PC-3 (cell line): ENCODE measurements around the gene SPC24. TPM values are rescaled to one million over a fixed set of nuclear protein-coding genes. Genes with fewer than 3 reads are reported as not detected.

Experiments
- ATAC-seq: fragments of 200-7000 bp; cut with Tn5 transposase; 2 replicates; pipeline ENCODE4 v1.9.1; 2020; ENCODE audit warnings: mild to moderate bottlenecking, moderate library complexity
- BruUV-seq: library from RNA; stranded (reverse); fragments of 400-500 nt; replicated peaks from 2 replicates; lab custom pipeline; 2021; lab: Mats Ljungman, UMichigan
- CTCF ChIA-PET: fragments of 300-600 bp; sonication (Branson Sonifier 250); formaldehyde crosslinking; loops from one replicate; lab custom pipeline; 2022; ENCODE audit warnings: antibody characterized with exemption; lab: Charles Lee
- POLR2A ChIA-PET: fragments of 300-600 bp; sonication (Branson Sonifier 250); formaldehyde crosslinking; loops from one replicate; lab custom pipeline; 2022; ENCODE audit warnings: antibody characterized with exemption; ENCODE audit not compliant: unreplicated experiment; lab: Charles Lee
- DNase-seq: peaks from one replicate; pipeline ENCODE4 v3.0.0-alpha.2; 2015
- H2AFZ ChIP-seq: fragments of 300-600 bp; sonication (generic); 2 replicates; pipeline ENCODE4 v1.6.0; 2016; ENCODE audit warnings: antibody characterized with exemption, low read length
- H3F3A ChIP-seq: fragments of 300-600 bp; sonication (generic); one replicate; pipeline ENCODE4 v1.6.0; 2017; ENCODE audit warnings: antibody characterized with exemption, low read length, control low read depth, mild to moderate bottlenecking; ENCODE audit not compliant: unreplicated experiment
- H3K27ac ChIP-seq: fragments of 300-600 bp; sonication (generic); 2 replicates; pipeline ENCODE4 v1.5.1; 2016; ENCODE audit warnings: mild to moderate bottlenecking, low read length
- H3K27me3 ChIP-seq: fragments of 300-600 bp; sonication (generic); 2 replicates; pipeline ENCODE4 v1.6.1; 2016; ENCODE audit warnings: low read length, mixed read lengths
- H3K36me3 ChIP-seq: fragments of 300-600 bp; sonication (generic); 2 replicates; pipeline ENCODE4 v1.6.1; 2016; ENCODE audit warnings: low read depth, mixed run types, low read length, mixed read lengths
- H3K4me1 ChIP-seq: fragments of 300-600 bp; sonication (generic); 2 replicates; pipeline ENCODE4 v1.5.1; 2016; ENCODE audit warnings: low read length; ENCODE audit not compliant: insufficient read depth
- H3K4me2 ChIP-seq: fragments of 300-600 bp; sonication (generic); 2 replicates; pipeline ENCODE4 v1.6.0; 2016; ENCODE audit warnings: low read length
- H3K4me3 ChIP-seq: fragments of 300-600 bp; sonication (generic); 2 replicates; pipeline ENCODE4 v1.5.1; 2016; ENCODE audit warnings: mild to moderate bottlenecking, low read length, mixed read lengths
- H3K79me2 ChIP-seq: fragments of 300-600 bp; sonication (generic); 2 replicates; pipeline ENCODE4 v1.6.1; 2017; ENCODE audit warnings: low read length, mixed read lengths
- H3K9ac ChIP-seq: fragments of 300-600 bp; sonication (generic); 2 replicates; pipeline ENCODE4 v1.6.0; 2016; ENCODE audit warnings: mild to moderate bottlenecking, low read length
- H3K9me2 ChIP-seq: fragments of 300-600 bp; sonication (generic); replicated peaks from 2 replicates; pipeline ENCODE4 v1.6.1; 2016; ENCODE audit warnings: mixed run types, low read length, mixed read lengths
- H3K9me3 ChIP-seq: fragments of 300-600 bp; sonication (generic); 2 replicates; pipeline ENCODE4 v1.6.1; 2016; ENCODE audit warnings: low read length, mixed read lengths
- H4K20me1 ChIP-seq: fragments of 300-600 bp; sonication (generic); 2 replicates; pipeline ENCODE4 v1.6.1; 2016; ENCODE audit warnings: low read length, mixed read lengths
- CTCF ChIP-seq: fragments of 300-600 bp; sonication (generic); conservative IDR thresholded peaks from 2 replicates; pipeline ENCODE4 v1.5.1; 2017; ENCODE audit warnings: antibody characterized with exemption, low read depth, mild to moderate bottlenecking, low read length
- EZH2 ChIP-seq: fragments of 300-600 bp; sonication (generic); IDR thresholded peaks from one replicate; pipeline ENCODE4 v1.6.1; 2017; ENCODE audit warnings: antibody characterized with exemption, mild to moderate bottlenecking, low read length; ENCODE audit not compliant: unreplicated experiment
- EZH2phosphoT487 ChIP-seq: fragments of 300-600 bp; sonication (generic); IDR thresholded peaks from 2 replicates; pipeline ENCODE4 v1.6.1; 2018; ENCODE audit warnings: mild to moderate bottlenecking, antibody characterized with exemption, low read length, borderline replicate concordance
- intact Hi-C: fragments of 100-400 bp; cut with micrococcal nuclease; formaldehyde crosslinking; loops from 2 replicates; pipeline ENCODE4 v1.9.0; 2023
- total RNA-seq: library from RNA; depleted of rRNA; stranded (reverse); fragments of >200 nt; gene quantifications from 2 replicates; pipeline ENCODE4 v1.2.3, GENCODE V29; 2014

SPC24 gene
- total RNA-seq, 1 experiment from 2014 or later, result 142 TPM

- peak; percentile 89 for DNase-seq
- Histone ChIP-seq H2AFZ (no peak overlapping the region), H3K4me1 (peaks cover 53% of the 10 kb centered on the region), H3K9me3 (no peaks in the 10 kb centered on the region), H3K9me2 (no peaks in the 10 kb centered on the region), H3K36me3 (no peaks in the 10 kb centered on the region), H3K79me2 (no peaks in the 10 kb centered on the region), H3K27me3 (no peaks in the 10 kb centered on the region), H3K27ac (peak overlapping the region; percentile 90), H3K4me3 (peak overlapping the region; percentile 33; the same call in 1 of the 2 replicates), H3F3A (peaks cover 11% of the 10 kb centered on the region), H3K4me2 (peak overlapping the region; percentile 75), H4K20me1 (no peaks in the 10 kb centered on the region), H3K9ac (peak overlapping the region; percentile 63)
- BruUV-seq, result no TSS peak
- peak; percentile 57 for ATAC-seq
- TF ChIP-seq EZH2phosphoT487 (no peak), EZH2 (no peak), CTCF (no peak)
- POLR2A ChIA-PET, result interaction anchor here (0.5 kb wide), 2 partner anchors 21 to 212 kb away, joined by 5 to 24 read pairs; no protein-coding TSS in a partner anchor
- CTCF ChIA-PET, result interaction anchor here (0.6 to 1.9 kb wide), 6 partner anchors 14 to 89 kb away, joined by 3 to 22 read pairs (median 6); partner anchors contain the start of gene KANK2
- intact Hi-C loops, result loop anchor here (1.0 kb wide), 4 partner anchors 17 to 65 kb away; partner anchors contain the start of genes KANK2 and SPC24
Observed at GRCh38 chr19:11138601-11139300, 16.8 kb downstream of the SPC24 start.

- H3K9me2 ChIP-seq, result no peaks in the 10 kb centered on the region
- peaks cover 43% of the 10 kb centered on the region for H3K4me1 ChIP-seq
- intact Hi-C loops, result loop anchor here (1.0 kb wide), 3 partner anchors 31 to 66 kb away; partner anchors contain the start of gene KANK2
- H3K27me3 ChIP-seq, result no peaks in the 10 kb centered on the region
- H3K9me3 ChIP-seq, result no peaks in the 10 kb centered on the region
- H4K20me1 ChIP-seq, result no peaks in the 10 kb centered on the region
- peak overlapping the region; percentile 35 for H3K9ac ChIP-seq
- H3K79me2 ChIP-seq, result no peaks in the 10 kb centered on the region
- H3K4me3 ChIP-seq, result peak overlapping the region; percentile 47
- H2AFZ ChIP-seq, result peak overlapping the region; percentile 55
- POLR2A ChIA-PET, result interaction anchor here (0.5 kb wide), 1 partner anchor 22 kb away, joined by 5 read pairs; no protein-coding TSS in a partner anchor
- BruUV-seq, result no TSS peak
- peak overlapping the region; percentile 90 for H3K27ac ChIP-seq
- peak; percentile 99 for DNase-seq
- peaks cover 5% of the 10 kb centered on the region for H3K36me3 ChIP-seq
- TF ChIP-seq CTCF (peak; percentile 96), EZH2phosphoT487 (no peak)
- CTCF ChIA-PET, result interaction anchor here (0.6 to 1.9 kb wide), 5 partner anchors 12 to 90 kb away, joined by 3 to 22 read pairs (median 6); no protein-coding TSS in a partner anchor
- H3K4me2 ChIP-seq, result peak overlapping the region; percentile 75
- ATAC-seq, result peak; percentile 32
- H3F3A ChIP-seq, result peaks cover 11% of the 10 kb centered on the region
Observed at GRCh38 chr19:11137542-11138384, 17.8 kb downstream of the SPC24 start.
